Testis (tissue), 2 donors: ENCODE results near the gene MET.

Experiments used
- POLR2A ChIP-seq: fragments of 450-650 bp; IDR thresholded peaks from one replicate; pipeline ENCODE4 v1.6.1; 2017; ENCODE audit warnings: antibody characterized with exemption, mild to moderate bottlenecking, moderate library complexity
- TF ChIP-seq, protein P1 (sequence below), 3 experiments: fragments of 450-650 bp in 2 of 3; fragments of 200-600 bp in 1 of 3; sonication (generic) in 1 of 3; IDR thresholded peaks; one replicate each; pipeline ENCODE4 v1.5.1; 2016 to 2019; ENCODE audit warnings: antibody characterized with exemption in 3 of 3, mild to moderate bottlenecking in 2 of 3, moderate library complexity in 1 of 3

GRCh38 chr7:116777651-116778281 lies 105.8 kb downstream of the MET start:
- TF ChIP-seq, protein P1, sequence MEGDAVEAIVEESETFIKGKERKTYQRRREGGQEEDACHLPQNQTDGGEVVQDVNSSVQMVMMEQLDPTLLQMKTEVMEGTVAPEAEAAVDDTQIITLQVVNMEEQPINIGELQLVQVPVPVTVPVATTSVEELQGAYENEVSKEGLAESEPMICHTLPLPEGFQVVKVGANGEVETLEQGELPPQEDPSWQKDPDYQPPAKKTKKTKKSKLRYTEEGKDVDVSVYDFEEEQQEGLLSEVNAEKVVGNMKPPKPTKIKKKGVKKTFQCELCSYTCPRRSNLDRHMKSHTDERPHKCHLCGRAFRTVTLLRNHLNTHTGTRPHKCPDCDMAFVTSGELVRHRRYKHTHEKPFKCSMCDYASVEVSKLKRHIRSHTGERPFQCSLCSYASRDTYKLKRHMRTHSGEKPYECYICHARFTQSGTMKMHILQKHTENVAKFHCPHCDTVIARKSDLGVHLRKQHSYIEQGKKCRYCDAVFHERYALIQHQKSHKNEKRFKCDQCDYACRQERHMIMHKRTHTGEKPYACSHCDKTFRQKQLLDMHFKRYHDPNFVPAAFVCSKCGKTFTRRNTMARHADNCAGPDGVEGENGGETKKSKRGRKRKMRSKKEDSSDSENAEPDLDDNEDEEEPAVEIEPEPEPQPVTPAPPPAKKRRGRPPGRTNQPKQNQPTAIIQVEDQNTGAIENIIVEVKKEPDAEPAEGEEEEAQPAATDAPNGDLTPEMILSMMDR (IDR thresholded peaks at IDR 0.05) = no peak
- TF ChIP-seq POLR2A = no peak
